HFFc6 (cell line): ENCODE data around the gene DLL4. TPM values are rescaled to one million over a fixed set of nuclear protein-coding genes. Genes with fewer than 3 reads are reported as not detected.

Experiments used
- DNase-seq: peaks from one replicate; pipeline ENCODE4 v3.0.0-alpha.2; 2018
- H3K27ac Mint-ChIP-seq: 2 replicates; pipeline ENCODE4 v1.8.0; 2020; ENCODE audit warnings: mild to moderate bottlenecking, mixed read lengths
- H3K27me3 Mint-ChIP-seq: 2 replicates; pipeline ENCODE4 v1.8.0; 2021; ENCODE audit warnings: mild to moderate bottlenecking, moderate library complexity, mixed read lengths; ENCODE audit not compliant: insufficient read depth
- H3K36me3 Mint-ChIP-seq: 2 replicates; pipeline ENCODE4 v1.8.0; 2021; ENCODE audit warnings: low read depth, mixed read lengths
- H3K4me1 Mint-ChIP-seq: 2 replicates; pipeline ENCODE4 v1.8.0; 2020; ENCODE audit warnings: low read depth, mixed read lengths
- H3K4me3 Mint-ChIP-seq: 2 replicates; pipeline ENCODE4 v1.8.0; 2020; ENCODE audit warnings: mild to moderate bottlenecking, moderate library complexity, mixed read lengths
- H3K9me3 Mint-ChIP-seq: 2 replicates; pipeline ENCODE4 v1.8.0; 2020; ENCODE audit warnings: mild to moderate bottlenecking, mixed read lengths
- CTCF ChIP-seq: fragments of 200-600 bp; sonication (generic); IDR thresholded peaks from 2 replicates; pipeline ENCODE4 v1.5.0; 2021; ENCODE audit warnings: antibody characterized with exemption, mild to moderate bottlenecking
- long read RNA-seq: library from polyadenylated mRNA; unstranded; transcript quantifications from one replicate; pipeline ENCODE4 v2.0.0, GENCODE V29; 2019
- total RNA-seq, 6 experiments: library from RNA; stranded (reverse); fragmentation: NEBNext Ultra II Directional; extraction: Animal tissue kit (Norgen Biotek cat#: 25700); gene quantifications; 2 replicates in 1 of 6; 3 replicates in 5 of 6; pipeline ENCODE4 v1.2.3, GENCODE V29; 2021

The DLL4 gene
- total RNA-seq: under 1 TPM in 2 of 6 experiments, not detected in 4; 0.05 to 0.11 TPM
- long read RNA-seq: 0 reads

GRCh38 chr15:40928821-40929659 is at the start of gene DLL4:
Gene DLL4 (plus strand): TSS chr15:40929340. CDS start chr15:40929669, 329 bp downstream.
- H3K27ac Mint-ChIP-seq: no peak within 1 kb of the TSS
- no peak for DNase-seq
- peak within 1 kb of the TSS; percentile 85 for H3K4me3 Mint-ChIP-seq
- H3K9me3 Mint-ChIP-seq: no peaks in the 10 kb centered on the region
- no peak for TF ChIP-seq CTCF
- H3K36me3 Mint-ChIP-seq: no peaks in the 10 kb centered on the region
- peaks cover 25% of the 10 kb centered on the region for H3K4me1 Mint-ChIP-seq
- peaks cover 22% of the 10 kb centered on the region for H3K27me3 Mint-ChIP-seq

GRCh38 chr15:40879609-40880008 is 49.5 kb upstream of the DLL4 start:
- peaks cover 2% of the 10 kb centered on the region for H3K27me3 Mint-ChIP-seq

GRCh38 chr15:40881351-40881750 is 47.8 kb upstream of the DLL4 start:
- H3K27me3 Mint-ChIP-seq: peaks cover 6% of the 10 kb centered on the region
- H3K4me3 Mint-ChIP-seq: no peak overlapping the region
- no peak for DNase-seq
- H3K4me1 Mint-ChIP-seq: peaks cover 12% of the 10 kb centered on the region
- TF ChIP-seq CTCF: no peak
- H3K36me3 Mint-ChIP-seq: no peaks in the 10 kb centered on the region
- no peaks in the 10 kb centered on the region; the same call in 1 of the 2 replicates for H3K9me3 Mint-ChIP-seq
- H3K27ac Mint-ChIP-seq: no peak overlapping the region

More at GRCh38 chr15:40879609-40880008, 49.5 kb upstream of the DLL4 start:
- Mint-ChIP-seq H3K4me1 (peaks cover 21% of the 10 kb centered on the region), H3K9me3 (no peaks in the 10 kb centered on the region; the same call in 1 of the 2 replicates), H3K36me3 (no peaks in the 10 kb centered on the region), H3K4me3 (no peak overlapping the region), H3K27ac (no peak overlapping the region)
- no peak for TF ChIP-seq CTCF
- DNase-seq: no peak

GRCh38 chr15:40886586-40886985 is 42.6 kb upstream of the DLL4 start:
- no peak for DNase-seq
- Mint-ChIP-seq H3K27me3 (peaks cover 5% of the 10 kb centered on the region), H3K36me3 (no peaks in the 10 kb centered on the region), H3K4me1 (no peaks in the 10 kb centered on the region), H3K4me3 (no peak overlapping the region), H3K27ac (no peak overlapping the region), H3K9me3 (no peaks in the 10 kb centered on the region; the same call in 1 of the 2 replicates)
- TF ChIP-seq CTCF: no peak

- Mint-ChIP-seq H3K36me3 (no peaks in the 10 kb centered on the region), H3K27ac (no peak overlapping the region), H3K9me3 (no peaks in the 10 kb centered on the region), H3K4me1 (peaks cover 7% of the 10 kb centered on the region), H3K4me3 (no peak overlapping the region), H3K27me3 (peaks cover 7% of the 10 kb centered on the region)
- no peak for TF ChIP-seq CTCF
- DNase-seq: no peak
These were observed 40.0 kb upstream of the DLL4 start for GRCh38 chr15:40889112-40889511.
